ENCODE results near the gene PRSS1. TPM values are rescaled to one million over a fixed set of nuclear protein-coding genes. Genes with fewer than 3 reads are reported as not detected.
"Not testable (repeated sequence)": the region's sequence is repeated elsewhere in the genome, so short reads cannot be mapped to it uniquely, and the experiment has no call there.

PRSS1 gene
- total and polyA plus RNA-seq, 7 donors = 1.3 to 8.7 (median 1.8) TPM; not detected in 3

- no peak overlapping the region for H3K27ac ChIP-seq
- 93 to 97% (median 94%) methylated on average over 1 of the region's 1 CpG for WGBS, 3 donors
These were observed 10.2 kb downstream of the PRSS1 start for GRCh38 chr7:142759433-142759832.

GRCh38 chr7:142760071-142760642, 10.9 kb downstream of the PRSS1 start:
- Histone ChIP-seq H3K36me3 (ENCODE audit: insufficient read depth in 1 of 2, low read depth in 1 of 2) (no peaks in the 10 kb centered on the region), H3K9me3 (no peaks in the 10 kb centered on the region), H3K27me3 (ENCODE audit: insufficient read depth in 3 of 3, low read length in 2 of 3) (no peaks in the 10 kb centered on the region), H3K27ac (no peak overlapping the region), H3K4me1 (no peaks in the 10 kb centered on the region), H3K4me3 (no peak overlapping the region)
- no peak for TF ChIP-seq CTCF (IDR thresholded peaks at IDR 0.05)
- 61 to 92% (median 72%) methylated on average over 5 of the region's 5 CpGs for WGBS, 3 donors
- DNase-seq = no peak
- ATAC-seq = no peak
- intact Hi-C loops (cut with DNase I) = no loop called here

More at GRCh38 chr7:142759433-142759832, 10.2 kb downstream of the PRSS1 start:
- Histone ChIP-seq H3K9me3 (no peaks in the 10 kb centered on the region), H3K27me3 (ENCODE audit: insufficient read depth in 3 of 3, low read length in 2 of 3) (no peaks in the 10 kb centered on the region), H3K36me3 (ENCODE audit: insufficient read depth in 1 of 2, low read depth in 1 of 2) (no peaks in the 10 kb centered on the region), H3K4me3 (no peak overlapping the region), H3K4me1 (no peaks in the 10 kb centered on the region)
- intact Hi-C loops (cut with DNase I) = no loop called here
- ATAC-seq = no peak
- no peak for TF ChIP-seq CTCF (IDR thresholded peaks at IDR 0.05)
- DNase-seq = no peak

GRCh38 chr7:142761606-142762005, 12.3 kb downstream of the PRSS1 start:
- H3K4me1 ChIP-seq; DNase-seq; H3K27ac ChIP-seq; H3K36me3 ChIP-seq (ENCODE audit: insufficient read depth in 1 of 2, low read depth in 1 of 2); H3K27me3 ChIP-seq (ENCODE audit: insufficient read depth in 3 of 3, low read length in 2 of 3); ATAC-seq; H3K9me3 ChIP-seq; intact Hi-C loops (cut with DNase I); H3K4me3 ChIP-seq: not testable (repeated sequence)
- 64 to 89% (median 76%) methylated on average over 2 of the region's 2 CpGs for WGBS, 3 donors

GRCh38 chr7:142762104-142762503, 12.8 kb downstream of the PRSS1 start:
- intact Hi-C loops (cut with DNase I) = no loop called here
- no peaks in the 10 kb centered on the region for H3K9me3 ChIP-seq
- H3K4me1 ChIP-seq = no peaks in the 10 kb centered on the region
- no peak for DNase-seq
- ATAC-seq = no peak
- H3K36me3 ChIP-seq (ENCODE audit: insufficient read depth in 1 of 2, low read depth in 1 of 2) = no peaks in the 10 kb centered on the region
- no peak for TF ChIP-seq CTCF (IDR thresholded peaks at IDR 0.05)
- H3K27ac ChIP-seq = no peak overlapping the region
- H3K27me3 ChIP-seq (ENCODE audit: insufficient read depth in 3 of 3, low read length in 2 of 3) = no peaks in the 10 kb centered on the region
- 70 to 95% (median 85%) methylated on average over 1 of the region's 1 CpG for WGBS, 3 donors
- H3K4me3 ChIP-seq = no peak overlapping the region

GRCh38 chr7:142767451-142767850, 18.2 kb downstream of the PRSS1 start:
- 63 to 81% (median 67%) methylated on average over 3 of the region's 3 CpGs for WGBS, 3 donors
- Histone ChIP-seq H3K27me3 (ENCODE audit: insufficient read depth in 3 of 3, low read length in 2 of 3) (no peaks in the 10 kb centered on the region), H3K4me1 (no peaks in the 10 kb centered on the region), H3K4me3 (no peak overlapping the region), H3K36me3 (ENCODE audit: insufficient read depth in 1 of 2, low read depth in 1 of 2) (no peaks in the 10 kb centered on the region), H3K27ac (no peak overlapping the region), H3K9me3 (no peaks in the 10 kb centered on the region)
- no peak for TF ChIP-seq CTCF (IDR thresholded peaks at IDR 0.05)
- intact Hi-C loops (cut with DNase I) = no loop called here
- ATAC-seq (no peak), DNase-seq (no peak)
